NCI-H146 treated with DMSO at 0.1 percent for 48 hours (cell line): ENCODE data around the gene FSCN2.

Source experiments
- DNase-seq: peaks from one replicate; lab custom pipeline; 2025; ENCODE audit not compliant: unreplicated experiment; lab: John Stamatoyannopoulos, UW

FSCN2 gene

DNA sequence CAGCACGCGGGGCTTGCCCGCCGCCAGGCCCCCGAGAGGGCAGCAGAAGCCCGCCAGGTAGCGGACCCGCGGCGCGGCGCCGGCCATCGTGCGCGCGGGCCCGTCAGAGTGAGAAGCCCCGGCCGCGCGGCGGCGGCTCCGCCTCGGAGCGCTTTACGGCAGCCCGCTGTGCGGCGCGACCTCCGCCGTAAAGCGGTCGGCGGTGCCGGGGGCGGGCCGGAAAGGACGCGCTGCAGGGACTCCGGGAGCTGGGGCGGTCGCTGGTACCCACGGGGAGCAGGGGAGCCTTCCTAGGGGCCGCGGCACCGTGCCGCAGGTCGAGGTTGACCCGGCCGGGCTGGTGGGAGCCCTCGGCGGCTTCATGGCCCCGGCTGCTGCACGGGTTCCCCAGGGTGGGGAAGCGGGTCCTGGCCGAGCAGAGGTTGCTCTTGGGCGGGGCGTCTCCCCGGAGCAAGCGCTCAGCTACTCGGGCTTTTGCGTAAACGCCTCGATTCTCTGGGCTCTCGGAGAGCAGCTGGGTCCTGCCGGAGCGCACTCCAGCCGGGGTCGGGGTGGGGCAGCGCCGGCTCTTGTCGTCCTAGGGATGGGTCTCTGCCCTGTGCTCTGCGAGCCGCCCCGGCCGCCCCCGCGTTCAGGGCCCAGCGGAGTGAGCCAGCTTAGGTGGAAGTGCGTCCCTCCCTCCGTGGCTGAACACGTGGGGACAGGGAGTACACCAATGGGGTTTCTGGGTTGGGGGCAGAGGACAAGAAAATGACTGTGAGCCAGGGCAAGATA lies 24.3 kb downstream of the FSCN2 start, which contains the start of gene FAAP100:
FAAP100 (minus strand) TSS at position 110 of the 774 bp plus-strand sequence; CDS start at position 87, 23 bp downstream.
- peak; percentile 39 for DNase-seq

- DNase-seq: peak; percentile 91
Measured at GRCh38 chr17:81553018-81553615, 24.9 kb downstream of the FSCN2 start.

DNA sequence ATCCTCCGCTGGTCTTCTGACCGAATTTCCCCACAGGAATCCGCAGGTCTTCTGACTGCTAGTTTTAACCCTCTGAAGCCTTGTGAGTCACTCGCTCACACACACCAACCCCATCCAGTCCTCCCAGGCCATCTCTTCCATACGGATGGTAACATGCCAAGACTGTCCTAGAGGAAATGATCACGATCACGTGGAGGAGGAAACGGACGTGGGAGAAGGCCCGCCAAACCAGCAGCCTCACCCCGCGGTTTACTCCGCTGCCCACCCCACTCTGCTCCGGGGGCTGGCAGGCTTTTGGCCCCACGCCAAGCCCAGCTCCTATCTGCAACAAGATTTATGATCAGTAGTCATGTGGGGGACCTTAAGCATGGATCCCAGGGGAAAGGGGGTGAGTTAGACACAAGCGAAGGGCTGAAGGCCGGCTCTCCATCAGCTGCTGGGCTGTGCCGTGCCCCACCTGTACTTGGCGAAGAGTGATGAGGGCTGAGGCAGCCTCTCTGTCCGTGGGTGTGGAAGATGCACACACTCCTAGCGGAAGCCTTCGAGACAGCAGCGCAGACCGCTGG lies 25.5 kb downstream of the FSCN2 start:
- no peak for DNase-seq

DNA sequence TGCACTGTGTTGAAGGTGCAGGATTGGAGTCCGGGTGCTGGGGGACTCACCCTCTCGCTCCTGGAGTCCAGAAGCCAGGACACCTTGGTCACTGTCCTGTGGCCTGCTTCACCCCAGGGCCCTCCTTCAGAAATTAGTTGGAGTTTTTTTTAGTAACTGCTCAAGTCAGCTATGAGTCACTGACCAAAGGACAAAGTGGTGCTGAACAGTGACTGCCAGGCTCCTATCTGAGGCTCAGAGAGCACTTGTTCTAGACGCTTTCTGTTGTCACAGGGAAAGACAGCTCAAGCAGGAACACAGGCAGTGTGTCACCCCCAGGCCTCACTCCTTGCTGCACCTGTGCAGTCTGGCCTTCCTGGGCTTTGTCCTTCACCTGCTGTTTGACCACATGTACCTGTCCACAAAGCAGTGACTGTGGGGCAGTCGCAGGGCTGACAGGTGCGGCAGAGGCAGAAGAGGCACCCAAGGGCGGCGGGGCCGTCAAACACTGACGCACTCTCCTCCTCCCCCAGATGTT lies 28.1 kb downstream of the FSCN2 start:
- DNase-seq: peak; percentile 22

GRCh38 chr17:81556863-81557262 lies 28.7 kb downstream of the FSCN2 start:
- no peak for DNase-seq

DNA sequence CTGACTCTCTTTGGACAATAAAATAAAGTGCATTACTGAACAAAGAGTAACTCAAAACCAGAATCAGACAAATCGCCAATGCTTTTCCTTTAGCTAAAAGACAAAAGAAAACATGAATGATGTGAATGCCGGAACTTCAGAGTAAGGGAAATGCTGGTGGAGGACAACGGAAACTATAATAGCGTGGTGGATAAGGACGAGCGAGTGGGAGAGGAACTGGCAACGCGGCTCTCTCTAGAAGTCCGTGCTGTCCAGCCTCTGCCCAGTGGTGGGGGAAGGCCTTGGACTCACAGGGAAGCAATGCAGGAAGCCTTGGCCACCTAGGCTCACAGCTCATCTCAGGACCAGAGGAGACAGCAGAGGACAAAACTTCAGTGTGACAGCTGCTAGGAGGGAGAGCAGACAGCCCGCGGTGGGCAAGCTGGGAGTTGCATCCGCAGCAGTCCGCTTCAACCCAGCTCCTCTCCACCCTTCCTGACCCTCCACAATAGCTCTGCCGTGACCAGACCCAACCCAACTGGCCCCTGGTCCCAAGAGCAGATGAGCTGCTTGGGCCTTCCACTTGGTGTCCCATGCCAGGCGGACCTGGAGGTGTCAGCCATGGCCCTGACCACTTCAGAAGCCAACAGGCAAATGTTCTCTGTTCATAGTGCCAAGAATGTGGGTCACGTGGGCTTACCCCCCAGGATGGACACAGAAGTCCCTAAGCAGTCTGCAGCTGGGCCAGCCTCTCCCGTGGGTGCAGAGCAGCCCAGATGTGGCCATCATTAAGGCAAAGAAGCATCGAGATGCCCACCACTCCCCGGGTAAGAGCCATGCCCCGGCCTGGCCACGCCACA lies 29.3 kb downstream of the FSCN2 start:
- no peak for DNase-seq

DNA sequence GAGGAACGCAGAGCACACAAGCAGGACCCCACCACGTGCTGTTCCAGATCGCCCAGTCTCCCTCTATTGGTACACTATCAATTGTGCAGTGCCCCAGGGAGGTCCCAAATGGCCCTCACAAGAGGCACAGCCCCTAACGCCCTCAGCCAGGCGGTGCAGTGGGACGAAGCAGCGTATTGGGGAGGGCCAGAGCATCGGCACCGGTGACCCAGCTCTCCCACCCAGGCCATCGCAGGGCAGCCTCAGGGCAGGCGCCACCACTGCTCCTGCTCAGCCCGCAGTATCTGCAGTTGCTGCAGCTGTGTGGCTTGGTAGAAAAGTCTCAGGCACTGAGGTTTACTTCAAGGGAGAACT lies 29.9 kb downstream of the FSCN2 start:
- no peak for DNase-seq

DNA sequence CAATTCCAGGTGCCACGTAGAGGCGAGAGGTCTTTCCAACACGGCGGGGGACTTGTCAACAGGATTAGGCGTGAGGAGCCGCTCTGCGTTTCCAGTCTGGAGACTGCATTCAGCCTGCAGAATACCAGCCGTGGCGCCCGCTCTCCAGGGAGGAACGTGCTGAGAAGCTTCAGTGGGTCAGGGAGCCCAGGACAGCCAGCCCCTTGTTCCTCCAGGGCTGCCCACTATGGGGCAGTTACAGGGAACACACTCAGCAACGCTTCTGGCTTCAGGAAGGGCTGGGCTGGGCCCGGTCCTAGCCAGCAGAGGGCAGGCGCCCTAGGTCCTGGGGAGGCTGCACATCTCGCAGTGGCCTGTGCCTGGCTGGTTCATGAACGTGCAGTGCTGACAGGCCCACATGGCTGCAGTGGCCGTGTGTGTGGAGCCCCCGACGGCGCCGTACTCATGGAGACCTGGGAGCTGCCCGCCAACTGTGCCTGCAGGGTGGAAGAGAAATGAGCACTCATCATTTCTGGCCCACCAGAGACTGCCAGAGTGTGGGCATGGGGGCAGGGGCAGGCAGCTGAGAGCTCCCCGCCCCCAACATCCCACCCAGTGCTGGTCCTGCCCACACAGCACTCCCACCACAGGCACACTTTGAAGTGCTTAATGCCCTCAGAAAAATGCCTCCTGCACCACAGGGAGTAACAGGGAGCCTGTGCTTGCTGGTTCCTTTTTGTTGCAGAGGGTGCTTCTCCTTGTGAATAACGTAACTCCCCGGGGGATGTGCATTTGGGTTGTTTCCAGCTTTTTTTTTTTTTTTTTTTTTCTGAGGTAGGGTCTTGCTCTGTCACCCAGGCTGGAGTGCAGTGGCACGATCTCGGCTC lies 31.0 kb downstream of the FSCN2 start:
- no peak for DNase-seq

- no peak for DNase-seq
Measured at GRCh38 chr17:81561494-81561885, 33.3 kb downstream of the FSCN2 start.

DNA sequence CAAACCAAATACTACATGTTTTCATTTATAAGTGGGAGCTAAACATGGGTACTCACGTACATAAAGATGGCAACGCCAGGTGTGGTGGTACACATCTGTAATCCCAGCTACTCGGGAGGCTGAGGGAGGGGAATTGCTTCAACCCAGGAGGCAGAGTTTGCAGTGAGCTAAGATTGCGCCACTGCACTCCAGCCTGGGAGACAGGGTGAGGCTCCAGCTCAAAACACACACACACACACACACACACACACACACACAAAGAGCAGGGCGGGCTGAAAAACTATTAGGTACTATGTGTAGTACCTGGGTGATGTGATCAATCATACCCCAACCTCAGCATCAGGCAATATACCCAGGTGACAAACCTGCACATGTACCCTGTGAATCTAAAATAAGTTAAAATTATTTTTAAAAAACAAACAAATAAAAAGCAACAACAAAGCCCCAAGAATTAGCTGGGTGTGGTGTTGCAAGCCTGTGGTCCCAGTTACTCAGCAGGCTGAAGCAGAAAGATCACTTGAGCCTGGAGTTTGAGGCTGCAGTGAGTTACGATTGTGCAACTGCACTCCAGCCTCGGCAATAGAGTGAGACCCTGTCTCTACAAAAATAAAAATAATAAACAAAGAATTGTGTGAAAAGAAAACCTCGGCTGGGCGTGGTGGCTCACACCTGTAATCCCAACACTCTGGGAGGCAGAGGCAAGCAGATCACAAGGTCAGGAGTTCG lies 35.8 kb downstream of the FSCN2 start:
- no peak for DNase-seq

DNA sequence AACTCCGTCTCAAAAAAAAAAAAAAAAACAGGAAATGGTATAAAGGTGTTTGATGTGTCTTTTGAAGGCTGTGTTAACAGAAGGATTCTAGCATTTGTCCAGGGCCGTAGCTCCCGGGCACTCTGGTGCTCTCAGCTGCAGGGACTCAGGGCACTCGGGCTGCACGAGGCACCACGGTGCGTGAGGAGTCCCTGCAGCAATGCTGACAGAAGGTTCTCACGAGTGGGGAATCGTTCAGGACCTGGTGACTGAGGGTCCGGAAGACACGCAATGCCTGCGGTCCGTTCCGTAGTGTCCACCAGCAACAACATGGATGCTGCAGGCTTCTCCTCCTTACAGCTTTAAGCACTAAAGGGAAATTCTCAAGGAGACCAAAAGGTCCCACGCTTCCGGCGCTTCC lies 36.6 kb downstream of the FSCN2 start:
- no peak for DNase-seq

DNA sequence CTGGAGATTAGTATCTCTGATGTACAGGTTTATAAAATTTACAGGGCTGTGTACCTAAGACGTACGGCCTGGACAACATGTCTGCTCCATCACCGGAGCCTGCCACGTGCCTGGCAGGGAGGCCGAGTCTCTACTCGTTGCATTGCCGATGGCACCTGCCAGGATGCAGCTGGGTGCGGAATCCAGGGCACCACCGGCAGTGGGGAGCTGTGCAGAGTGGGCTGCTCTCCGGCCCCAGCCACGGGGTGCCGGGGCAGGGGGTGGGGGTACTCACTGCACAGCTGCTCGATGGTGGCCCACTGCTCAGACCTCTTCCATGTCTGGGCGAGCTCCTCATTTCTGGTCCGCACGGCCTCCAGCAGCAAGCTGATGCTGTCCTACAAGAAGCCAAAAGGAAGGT lies 37.1 kb downstream of the FSCN2 start:
- no peak for DNase-seq

- no peak for DNase-seq
Measured at GRCh38 chr17:81566461-81567126, 38.4 kb downstream of the FSCN2 start.

- no peak for DNase-seq
Measured at GRCh38 chr17:81567191-81567590, 39.0 kb downstream of the FSCN2 start.

DNA sequence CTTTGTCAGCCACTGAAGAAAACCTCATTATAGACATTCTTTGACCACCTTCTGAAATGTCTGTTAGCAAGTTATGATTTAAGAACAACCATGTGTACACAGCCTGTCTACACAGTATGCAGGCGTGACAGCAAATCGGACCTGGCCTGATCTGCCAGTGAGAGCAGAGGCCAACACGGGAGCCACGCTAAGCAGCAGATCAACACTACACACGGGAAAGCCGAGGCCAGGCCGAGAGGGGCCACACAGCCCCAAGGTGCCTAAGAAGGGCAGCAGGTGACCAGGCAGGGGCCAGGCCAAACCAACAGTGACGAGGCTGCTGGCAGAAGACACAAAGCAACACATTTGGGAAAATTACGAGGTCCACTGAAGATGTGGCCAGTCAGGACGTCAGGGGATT lies 40.2 kb downstream of the FSCN2 start:
- no peak for DNase-seq

GRCh38 chr17:81569986-81570514 lies 41.9 kb downstream of the FSCN2 start:
- DNase-seq: no peak

DNA sequence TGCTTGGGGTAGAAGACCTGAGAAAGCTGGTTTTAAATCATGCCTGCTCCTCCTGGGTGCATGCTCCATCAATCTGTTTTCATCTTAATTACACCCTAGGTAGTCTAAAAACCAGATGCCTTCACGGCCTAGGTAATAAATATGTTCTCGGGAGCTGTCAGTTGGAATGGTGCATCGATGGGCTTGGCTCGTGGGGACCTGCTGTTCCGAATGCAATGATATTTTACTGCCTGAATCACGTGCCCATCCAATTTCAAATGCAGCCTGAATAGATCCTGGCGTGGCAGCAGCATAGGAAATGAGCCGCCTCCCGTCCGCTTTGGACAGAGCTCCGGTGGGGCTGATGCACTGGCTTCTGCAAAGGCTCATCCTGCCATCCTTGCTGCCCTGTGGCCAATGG lies 42.8 kb downstream of the FSCN2 start:
- DNase-seq: no peak

- no peak for DNase-seq
Measured at GRCh38 chr17:81572563-81573168, 44.5 kb downstream of the FSCN2 start.
